Thoracic aorta (tissue), 2 donors: Measurements from ENCODE around the gene CARD9. TPM values are rescaled to one million over a fixed set of nuclear protein-coding genes. Genes with fewer than 3 reads are reported as not detected.

Experiments
- ATAC-seq: fragments of 150-250 bp; one replicate; pipeline ENCODE4 v1.8.0; 2017; ENCODE audit warnings: low read depth; ENCODE audit not compliant: insufficient number of reproducible peaks, low FRiP score
- DNase-seq: peaks from one replicate; pipeline ENCODE4 v3.0.0-alpha.2; 2020; ENCODE audit warnings: low spot score
- H3K27ac ChIP-seq, 2 donors: fragments of 200-600 bp; sonication (generic); 1 replicate in 1 of 2; 2 replicates in 1 of 2; pipeline ENCODE4 v1.5.1; 2016; ENCODE audit warnings: mild to moderate bottlenecking in 2 of 2, moderate library complexity in 2 of 2
- H3K27me3 ChIP-seq: fragments of 200-600 bp; sonication (generic); replicated peaks from 2 replicates; pipeline ENCODE4 v1.6.0; 2016; ENCODE audit warnings: mild to moderate bottlenecking; ENCODE audit not compliant: insufficient read depth
- H3K36me3 ChIP-seq: fragments of 200-600 bp; sonication (generic); one replicate; pipeline ENCODE4 v1.5.1; 2016
- H3K4me1 ChIP-seq, 2 donors: fragments of 200-600 bp; sonication (generic); 1 replicate in 1 of 2; 2 replicates in 1 of 2; pipeline versions ENCODE4 v1.5.1 to v1.6.0; 2016; ENCODE audit warnings: low read depth in 2 of 2, mild to moderate bottlenecking in 1 of 2; ENCODE audit not compliant: control insufficient read depth in 1 of 2
- H3K4me3 ChIP-seq: fragments of 200-600 bp; sonication (generic); 2 replicates; pipeline ENCODE4 v1.5.1; 2016; ENCODE audit warnings: mild to moderate bottlenecking
- H3K9me3 ChIP-seq: fragments of 200-600 bp; sonication (generic); 2 replicates; pipeline ENCODE4 v1.5.1; 2016
- total RNA-seq, 2 donors: library from RNA; depleted of rRNA; stranded (reverse); fragments of >200 nt; gene quantifications; one replicate each; pipeline versions ENCODE4 v1.1.0 to v1.2.3, GENCODE V29; 2016
- TF ChIP-seq, protein P1 (sequence below): fragments of 200-600 bp; sonication (generic); IDR thresholded peaks from one replicate; pipeline ENCODE4 v1.5.1; 2019; ENCODE audit warnings: antibody characterized with exemption

CARD9 gene
- total RNA-seq, 2 donors from 2014 or later = 1.4 to 6.6 TPM

DNA sequence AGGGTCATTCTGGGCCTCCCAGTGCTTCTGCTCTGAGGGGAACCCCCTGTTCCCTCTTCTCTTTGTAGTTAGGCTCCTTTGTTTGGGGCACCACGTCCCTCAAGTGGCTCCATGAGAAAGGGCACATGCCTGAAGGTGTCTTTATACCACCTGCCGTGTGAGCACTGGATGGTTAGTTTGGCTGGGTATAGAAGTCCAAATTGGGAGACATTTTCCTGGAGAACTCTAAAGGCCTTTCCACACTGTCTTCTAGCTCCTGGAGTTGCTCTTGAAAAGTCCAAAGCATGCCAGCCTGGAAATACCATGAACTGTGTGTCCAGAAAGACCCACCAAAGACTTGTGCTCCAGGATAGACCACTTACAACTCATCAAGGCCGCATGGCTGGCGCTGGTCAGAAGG is 58.5 kb downstream of the CARD9 start:
- ATAC-seq (no peak), DNase-seq (no peak)
- Histone ChIP-seq H3K4me1 (no peaks in the 10 kb centered on the region), H3K36me3 (no peaks in the 10 kb centered on the region), H3K9me3 (no peaks in the 10 kb centered on the region), H3K4me3 (no peak overlapping the region), H3K27ac (no peak overlapping the region), H3K27me3 (no peaks in the 10 kb centered on the region)
- TF ChIP-seq, protein P1, sequence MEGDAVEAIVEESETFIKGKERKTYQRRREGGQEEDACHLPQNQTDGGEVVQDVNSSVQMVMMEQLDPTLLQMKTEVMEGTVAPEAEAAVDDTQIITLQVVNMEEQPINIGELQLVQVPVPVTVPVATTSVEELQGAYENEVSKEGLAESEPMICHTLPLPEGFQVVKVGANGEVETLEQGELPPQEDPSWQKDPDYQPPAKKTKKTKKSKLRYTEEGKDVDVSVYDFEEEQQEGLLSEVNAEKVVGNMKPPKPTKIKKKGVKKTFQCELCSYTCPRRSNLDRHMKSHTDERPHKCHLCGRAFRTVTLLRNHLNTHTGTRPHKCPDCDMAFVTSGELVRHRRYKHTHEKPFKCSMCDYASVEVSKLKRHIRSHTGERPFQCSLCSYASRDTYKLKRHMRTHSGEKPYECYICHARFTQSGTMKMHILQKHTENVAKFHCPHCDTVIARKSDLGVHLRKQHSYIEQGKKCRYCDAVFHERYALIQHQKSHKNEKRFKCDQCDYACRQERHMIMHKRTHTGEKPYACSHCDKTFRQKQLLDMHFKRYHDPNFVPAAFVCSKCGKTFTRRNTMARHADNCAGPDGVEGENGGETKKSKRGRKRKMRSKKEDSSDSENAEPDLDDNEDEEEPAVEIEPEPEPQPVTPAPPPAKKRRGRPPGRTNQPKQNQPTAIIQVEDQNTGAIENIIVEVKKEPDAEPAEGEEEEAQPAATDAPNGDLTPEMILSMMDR = no peak

DNA sequence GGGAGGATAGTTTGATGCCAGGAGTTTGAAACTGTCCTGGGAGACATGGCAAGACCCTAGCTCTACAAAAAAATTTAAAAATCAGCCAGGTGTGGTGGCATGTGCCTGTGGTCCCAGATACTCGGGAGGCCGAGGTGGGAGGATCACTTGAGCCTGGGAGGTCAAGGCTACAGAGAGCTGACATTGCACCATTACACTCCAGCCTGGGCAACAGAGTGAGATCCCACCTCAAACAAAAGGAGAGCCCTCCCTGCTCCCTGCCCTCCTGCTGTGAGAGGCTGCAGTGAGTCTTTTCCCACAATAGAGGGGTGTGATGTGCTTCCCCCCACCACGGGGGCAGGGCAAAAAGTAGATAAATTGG is 59.4 kb downstream of the CARD9 start:
- Histone ChIP-seq H3K4me1 (no peaks in the 10 kb centered on the region), H3K36me3 (no peaks in the 10 kb centered on the region), H3K27me3 (no peaks in the 10 kb centered on the region), H3K9me3 (no peaks in the 10 kb centered on the region), H3K4me3 (no peak overlapping the region), H3K27ac (no peak overlapping the region)
- ATAC-seq (no peak), DNase-seq (no peak)
- TF ChIP-seq, protein P1 = no peak

Other genes with a start within 250 kb of the CARD9 start
- not detected for gene LHX3, start 168.5 kb downstream of the CARD9 start, total RNA-seq
- gene QSOX2, start 127.9 kb downstream of the CARD9 start, total RNA-seq = 10 to 100 TPM in 1 of 2 donors, 1 to 10 TPM in 1; 7.2 to 13.5 TPM
- gene CCDC187, start 69.6 kb downstream of the CARD9 start, total RNA-seq = not detected
- 10 to 100 TPM; 29.2 to 33.6 TPM for gene GPSM1, start 46.1 kb downstream of the CARD9 start, total RNA-seq
- gene DNLZ, start 9.9 kb downstream of the CARD9 start, total RNA-seq = 10 to 100 TPM; 39.4 to 41.3 TPM
- 1 to 10 TPM; 8.0 to 8.5 TPM for gene SNAPC4, start 26.5 kb upstream of the CARD9 start, total RNA-seq
- 10 to 100 TPM; 25.3 to 43.1 TPM for gene ENTR1, start 36.9 kb upstream of the CARD9 start, total RNA-seq
- 10 to 100 TPM; 28.7 to 43.0 TPM for gene PMPCA, start 37.0 kb upstream of the CARD9 start, total RNA-seq
- gene INPP5E, start 66.2 kb upstream of the CARD9 start, total RNA-seq = 10 to 100 TPM; 11.9 to 12.5 TPM
- gene SEC16A, start 109.4 kb upstream of the CARD9 start, total RNA-seq = 10 to 100 TPM; 59.0 to 72.8 TPM
- gene NOTCH1, start 172.4 kb upstream of the CARD9 start, total RNA-seq = 10 to 100 TPM; 40.9 to 48.1 TPM